HG03103 (cell line): ENCODE results near the gene C20orf204.
A peak's percentile ranks its signal among the peaks of the same experiment; 100 is the strongest.

Experiments
- ATAC-seq: cut with Tn5 transposase; IDR thresholded peaks from one replicate; pipeline ENCODE4 v1.9.1; 2021; ENCODE audit warnings: low read depth; ENCODE audit not compliant: unreplicated experiment

Gene C20orf204

DNA sequence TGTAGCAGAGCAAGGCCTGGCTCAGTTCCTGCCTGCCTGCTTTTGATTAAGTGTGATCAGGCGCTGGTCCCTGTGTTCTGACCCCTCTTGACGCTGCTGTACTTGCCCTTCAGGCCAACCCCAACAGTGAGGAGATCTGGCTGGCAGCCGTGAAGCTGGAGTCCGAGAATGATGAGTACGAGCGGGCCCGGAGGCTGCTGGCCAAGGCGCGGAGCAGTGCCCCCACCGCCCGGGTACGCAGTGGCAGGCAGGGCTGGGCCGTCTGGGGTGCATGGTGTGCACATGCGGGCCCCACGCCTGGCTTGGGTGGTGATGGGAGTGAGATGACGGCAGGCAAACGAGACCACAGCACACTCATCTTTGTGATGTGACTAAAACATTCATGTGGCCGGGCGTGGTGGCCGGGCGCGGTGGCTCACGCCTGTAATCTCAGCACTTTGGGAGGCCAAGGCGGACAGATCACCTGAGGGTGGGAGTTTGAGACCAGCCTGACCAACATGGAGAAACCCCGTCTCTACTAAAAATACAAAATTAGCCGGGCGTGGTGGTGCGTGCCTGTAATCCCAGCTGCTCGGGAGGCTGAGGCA lies 10.1 kb upstream of the C20orf204 start:
- no peak for ATAC-seq

DNA sequence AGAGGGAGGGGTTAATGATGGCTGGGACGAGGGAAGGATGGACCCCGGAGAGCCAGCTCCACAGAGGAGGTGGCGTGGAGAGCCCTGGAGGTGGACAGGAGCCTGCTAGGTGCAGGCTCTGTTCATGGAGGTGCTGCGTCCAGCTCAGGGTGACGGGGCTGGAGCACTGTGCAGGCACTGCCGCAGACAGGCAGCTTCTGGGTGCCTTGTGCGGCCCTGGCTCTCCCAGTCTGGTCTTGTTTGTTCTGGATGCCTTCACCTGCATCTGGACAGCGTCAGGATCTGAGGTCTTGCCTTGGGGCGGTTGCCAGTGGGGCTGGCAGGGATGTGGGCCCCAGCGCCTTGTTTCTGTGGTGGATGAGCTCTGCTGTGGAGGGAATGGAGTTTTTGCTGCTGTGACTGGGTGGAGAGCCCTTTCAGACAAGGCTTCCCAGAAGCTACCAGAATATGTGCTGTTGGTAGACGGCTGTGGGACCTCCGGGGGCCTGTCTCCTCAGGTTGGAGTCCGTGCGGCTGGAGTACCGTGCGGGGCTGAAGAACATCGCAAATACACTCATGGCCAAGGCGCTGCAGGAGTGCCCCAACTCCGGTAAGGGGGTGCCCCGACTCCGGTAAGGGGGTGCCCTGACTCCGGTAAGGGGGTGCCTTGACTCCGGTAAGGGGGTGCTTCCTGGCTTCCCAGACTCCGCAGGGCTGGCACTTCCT lies 7.8 kb upstream of the C20orf204 start:
- ATAC-seq: no peak

DNA sequence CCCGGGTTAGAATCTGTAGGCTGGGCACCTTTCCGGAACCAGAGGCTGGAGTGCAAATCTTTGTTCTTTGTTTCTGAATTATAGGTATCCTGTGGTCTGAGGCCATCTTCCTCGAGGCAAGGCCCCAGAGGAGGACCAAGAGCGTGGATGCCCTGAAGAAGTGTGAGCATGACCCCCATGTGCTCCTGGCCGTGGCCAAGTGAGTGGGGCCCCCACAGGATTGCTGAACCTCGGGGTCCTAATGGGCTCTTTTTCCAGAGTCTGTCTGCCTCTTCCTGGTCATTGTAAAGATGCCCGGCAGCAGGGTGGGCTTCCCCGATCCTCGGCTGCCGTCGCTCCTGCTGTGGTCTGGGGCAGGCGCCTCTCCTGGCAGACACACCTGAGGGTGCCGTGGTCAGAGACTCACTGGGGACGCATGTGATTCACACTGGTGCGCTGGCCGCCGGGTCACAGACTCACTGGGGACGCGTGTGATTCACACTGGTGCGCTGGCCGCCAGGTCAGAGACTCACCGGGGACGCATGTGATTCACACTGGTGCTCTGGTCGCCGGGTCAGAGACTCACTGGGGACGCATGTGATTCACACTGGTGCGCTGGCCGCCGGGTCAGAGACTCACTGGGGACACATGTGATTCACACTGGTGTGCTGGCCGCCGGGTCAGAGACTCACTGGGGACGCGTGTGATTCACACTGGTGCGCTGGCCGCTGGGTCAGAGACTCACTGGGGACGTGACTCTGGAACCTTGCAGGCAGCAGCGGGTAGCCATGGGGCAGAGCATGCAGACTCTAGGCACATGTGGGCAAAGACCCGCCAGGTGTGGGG lies 6.5 kb upstream of the C20orf204 start:
- no peak for ATAC-seq

DNA sequence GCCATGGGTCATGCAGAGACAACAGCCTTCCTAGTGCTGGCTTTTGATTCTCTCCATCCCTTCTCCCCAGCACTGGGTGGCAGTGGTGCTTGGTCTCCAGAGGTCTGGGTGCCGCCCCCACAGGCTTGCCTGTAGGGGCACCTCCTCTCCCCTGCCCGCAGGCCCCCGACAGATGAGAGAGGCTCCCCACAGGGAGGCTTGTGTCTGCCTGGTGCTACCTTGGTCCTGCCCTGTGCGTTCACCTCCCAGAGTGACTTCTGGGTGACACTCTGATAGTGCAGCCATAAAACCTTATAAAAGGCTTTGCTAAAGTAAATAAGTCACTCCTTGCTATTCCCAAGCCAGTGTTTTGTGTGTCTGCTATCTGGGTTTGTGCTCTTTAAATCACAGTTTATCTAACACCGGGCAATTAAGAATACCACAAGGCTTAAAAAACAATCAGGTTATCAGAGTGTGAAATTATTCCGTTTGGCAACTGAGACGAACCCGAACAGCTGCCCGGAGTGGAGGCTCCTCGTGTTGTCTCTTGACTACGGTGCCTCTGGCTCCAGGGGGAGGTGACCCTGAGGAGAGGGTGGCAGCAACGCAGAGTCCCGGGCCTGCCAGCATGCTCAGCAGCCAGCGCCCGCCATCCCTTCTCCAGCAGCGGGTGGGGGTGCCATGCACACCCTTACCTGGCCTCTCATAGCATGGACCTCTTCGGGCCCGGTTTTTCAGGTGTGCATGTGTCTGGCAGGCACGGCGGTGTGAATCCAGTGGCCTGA lies 5.4 kb upstream of the C20orf204 start:
- no peak for ATAC-seq

DNA sequence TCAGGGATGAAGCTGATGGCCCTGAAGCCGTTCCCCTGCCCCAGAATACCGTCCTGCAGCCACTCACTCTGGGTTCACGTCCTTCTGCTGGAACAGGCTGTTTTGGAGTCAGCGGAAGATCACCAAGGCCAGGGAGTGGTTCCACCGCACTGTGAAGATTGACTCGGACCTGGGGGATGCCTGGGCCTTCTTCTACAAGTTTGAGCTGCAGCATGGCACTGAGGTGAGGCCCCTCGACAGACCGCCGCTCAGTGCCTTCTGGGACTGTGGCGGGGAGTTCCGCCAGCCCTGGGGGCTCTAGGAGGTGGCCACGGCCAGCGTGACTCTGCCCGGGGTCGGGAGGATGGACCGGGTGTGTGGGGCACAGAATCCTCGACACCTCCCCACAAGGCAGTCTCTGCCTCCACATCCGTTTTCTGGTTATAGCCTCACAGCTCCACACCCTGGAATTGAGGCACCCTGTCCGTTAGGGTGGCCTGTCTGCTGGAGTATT lies 4.1 kb upstream of the C20orf204 start:
- ATAC-seq: no peak

GRCh38 chr20:64032706-64033624 lies 3.0 kb upstream of the C20orf204 start:
- no peak for ATAC-seq

DNA sequence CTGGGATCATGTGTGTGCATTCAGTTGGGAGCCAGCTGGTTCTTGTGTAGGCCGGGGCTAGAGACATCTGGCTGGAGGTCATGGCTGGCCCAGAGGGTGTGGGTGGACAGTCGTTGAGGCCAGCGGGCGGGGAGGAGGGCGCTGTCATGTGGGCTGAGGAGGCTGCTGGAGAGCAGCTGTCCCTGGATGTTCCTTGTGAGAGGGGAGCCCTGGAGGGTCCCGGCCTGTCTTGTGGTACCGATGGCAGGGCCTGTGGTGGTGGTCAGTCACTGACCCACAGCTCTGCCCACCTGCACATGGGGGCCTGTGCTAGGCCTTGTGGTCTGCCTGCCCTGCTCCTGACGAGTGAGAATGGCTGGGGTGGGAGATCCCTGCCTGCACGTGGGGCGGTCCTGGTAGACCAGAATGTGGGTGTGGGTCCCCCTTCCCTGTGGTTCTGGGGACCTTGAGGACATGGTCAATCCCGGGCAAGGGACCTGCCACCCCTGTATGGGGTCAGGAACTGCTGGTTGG lies 1.9 kb upstream of the C20orf204 start:
- ATAC-seq: no peak

DNA sequence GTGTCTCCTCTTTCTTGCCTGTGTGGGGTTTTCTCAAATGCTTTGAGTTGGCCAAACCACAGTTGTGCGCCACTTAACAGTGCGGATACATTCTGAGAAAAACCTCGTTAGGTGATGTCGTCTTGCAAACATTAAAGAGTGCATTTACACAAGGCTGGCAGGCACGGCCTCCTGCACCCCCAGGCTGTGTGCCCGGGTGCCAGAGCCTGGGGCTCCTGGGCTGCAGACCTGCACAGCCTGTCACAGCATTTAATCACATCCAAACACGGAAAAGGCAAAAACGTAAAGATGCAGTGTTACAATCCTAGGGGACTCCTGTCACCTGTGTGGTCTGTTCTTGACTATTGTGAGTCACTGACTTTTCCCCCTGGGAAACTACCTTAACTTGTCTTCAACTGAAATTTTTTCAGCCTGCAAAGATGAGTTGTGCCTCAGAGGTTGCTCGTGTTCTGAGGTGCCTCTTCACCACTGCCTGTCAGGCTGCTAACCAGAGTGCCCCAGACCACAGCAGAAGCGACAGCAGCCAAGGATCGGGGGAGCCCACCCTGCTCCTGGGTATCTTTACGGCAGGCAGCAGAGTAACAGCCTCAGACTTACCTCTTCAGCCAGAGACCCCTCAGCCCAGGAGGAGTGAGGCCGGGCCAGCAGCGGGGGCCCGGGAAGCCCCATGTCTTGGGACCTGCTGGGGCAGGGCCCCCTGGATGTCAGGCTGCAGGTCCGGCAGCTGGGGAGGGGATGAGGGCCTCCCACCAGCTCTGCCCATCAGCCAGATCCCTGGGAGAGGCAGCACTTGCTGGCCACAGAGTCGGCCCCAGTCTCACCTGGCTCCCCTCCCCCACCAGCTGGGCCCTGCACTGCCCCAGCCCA lies 683 bp upstream of the C20orf204 start:
- ATAC-seq: no peak

- ATAC-seq: no peak
Measured at GRCh38 chr20:64036346-64037198, 590 bp downstream of the C20orf204 start.

DNA sequence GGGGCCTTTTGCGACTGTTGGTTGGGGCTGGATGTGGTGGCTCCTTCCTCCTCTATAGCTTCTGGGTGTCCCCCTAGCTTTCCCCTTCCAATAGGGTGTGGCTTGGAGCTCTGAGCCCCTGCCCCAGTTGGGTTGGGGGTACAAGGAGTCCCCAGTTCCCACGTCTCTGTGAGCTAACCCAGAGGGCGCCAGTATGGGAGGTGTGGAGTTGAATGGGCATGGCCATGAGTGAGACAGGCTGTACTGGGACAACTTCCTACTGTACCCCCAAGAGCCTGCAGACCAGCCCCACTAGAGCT lies 1.2 kb downstream of the C20orf204 start:
- ATAC-seq: no peak

GRCh38 chr20:64037498-64038213 lies 1.7 kb downstream of the C20orf204 start:
- no peak for ATAC-seq

- ATAC-seq: peak; percentile 14
Measured at GRCh38 chr20:64038224-64038564, 2.2 kb downstream of the C20orf204 start.

DNA sequence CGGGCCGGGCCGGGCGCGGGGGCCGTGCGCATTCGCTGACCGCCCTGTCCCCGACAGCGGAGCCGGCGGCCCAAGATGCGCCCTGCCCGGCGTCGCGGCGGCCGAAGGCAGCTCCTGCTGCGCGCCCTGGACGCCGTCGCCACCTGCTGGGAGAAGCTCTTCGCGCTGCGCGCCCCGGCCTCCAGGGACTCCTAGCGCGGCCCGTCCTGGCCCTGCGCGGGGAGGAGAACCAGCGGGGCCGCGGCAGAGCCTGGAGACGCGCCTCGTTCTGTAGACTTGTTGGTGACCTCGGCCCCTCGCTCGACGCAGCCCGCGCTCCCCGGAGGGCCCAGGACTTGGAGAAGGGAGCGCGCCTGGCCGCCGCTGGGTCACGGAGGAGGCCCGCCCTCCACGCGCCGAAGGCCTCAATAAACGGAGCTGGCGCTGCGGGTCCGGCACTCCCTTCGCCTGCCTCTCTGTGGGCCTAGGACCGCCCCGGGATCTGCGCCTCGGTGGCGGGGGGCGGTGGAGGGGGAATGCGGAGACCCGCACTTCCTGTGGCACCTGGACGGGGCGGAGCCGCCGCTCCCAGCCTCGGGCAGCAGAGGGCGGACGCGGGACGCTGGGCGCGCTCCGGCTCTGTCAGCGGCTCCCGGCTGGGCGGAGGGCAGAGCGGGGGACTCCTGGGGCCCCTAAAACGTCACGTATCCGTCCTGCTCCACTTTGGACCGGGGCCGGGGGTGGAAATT lies 2.7 kb downstream of the C20orf204 start:
- ATAC-seq: peak; percentile 38

DNA sequence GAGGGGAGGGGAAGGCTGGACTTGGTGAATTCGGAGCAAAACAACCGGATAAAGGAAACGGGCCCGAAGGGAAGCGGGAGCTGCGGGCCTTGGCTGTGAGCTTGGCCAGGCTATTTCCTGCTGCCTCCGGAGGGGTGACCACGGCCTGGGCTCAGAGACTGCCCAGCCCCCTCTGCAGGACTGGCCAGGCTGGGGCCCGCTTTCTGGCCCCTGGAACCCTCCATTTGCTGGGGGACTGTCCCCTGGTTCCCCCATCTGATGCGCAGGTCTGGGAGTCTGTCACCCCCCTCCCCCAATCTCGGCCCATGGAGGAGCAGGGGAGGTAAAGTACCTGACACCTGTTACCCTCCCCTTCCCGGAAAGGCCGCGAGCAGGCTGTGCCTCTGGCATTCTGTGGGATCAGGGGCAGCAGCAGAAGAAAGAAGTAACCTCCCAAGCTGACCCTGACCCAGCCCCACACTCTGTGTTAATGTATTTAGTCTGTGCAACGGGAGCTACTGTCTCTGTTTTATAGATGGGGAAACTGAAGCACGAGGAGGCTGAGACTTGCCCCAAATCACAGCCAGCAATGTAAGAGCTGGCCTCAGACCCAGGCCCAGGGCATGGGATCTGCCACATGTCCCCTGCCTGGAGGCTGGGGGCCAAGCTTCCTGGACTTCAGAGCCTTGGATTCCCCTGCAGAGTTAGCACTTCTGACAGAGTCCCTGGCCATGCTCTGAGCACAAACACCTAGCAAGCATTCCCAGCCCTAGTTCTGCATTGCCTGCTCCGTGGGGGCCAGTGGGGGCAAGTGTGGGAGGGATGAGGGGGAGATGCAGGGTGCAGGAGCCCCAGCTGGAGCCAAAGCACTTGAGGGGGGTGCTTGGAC lies 3.5 kb downstream of the C20orf204 start:
- ATAC-seq: no peak

- no peak for ATAC-seq
Measured at GRCh38 chr20:64040231-64041039, 4.5 kb downstream of the C20orf204 start.
